Measurements from ENCODE around the gene PHACTR1.
"Not testable (repeated sequence)": the region's sequence is repeated elsewhere in the genome, so short reads cannot be mapped to it uniquely, and the experiment has no call there.

Gene PHACTR1

DNA sequence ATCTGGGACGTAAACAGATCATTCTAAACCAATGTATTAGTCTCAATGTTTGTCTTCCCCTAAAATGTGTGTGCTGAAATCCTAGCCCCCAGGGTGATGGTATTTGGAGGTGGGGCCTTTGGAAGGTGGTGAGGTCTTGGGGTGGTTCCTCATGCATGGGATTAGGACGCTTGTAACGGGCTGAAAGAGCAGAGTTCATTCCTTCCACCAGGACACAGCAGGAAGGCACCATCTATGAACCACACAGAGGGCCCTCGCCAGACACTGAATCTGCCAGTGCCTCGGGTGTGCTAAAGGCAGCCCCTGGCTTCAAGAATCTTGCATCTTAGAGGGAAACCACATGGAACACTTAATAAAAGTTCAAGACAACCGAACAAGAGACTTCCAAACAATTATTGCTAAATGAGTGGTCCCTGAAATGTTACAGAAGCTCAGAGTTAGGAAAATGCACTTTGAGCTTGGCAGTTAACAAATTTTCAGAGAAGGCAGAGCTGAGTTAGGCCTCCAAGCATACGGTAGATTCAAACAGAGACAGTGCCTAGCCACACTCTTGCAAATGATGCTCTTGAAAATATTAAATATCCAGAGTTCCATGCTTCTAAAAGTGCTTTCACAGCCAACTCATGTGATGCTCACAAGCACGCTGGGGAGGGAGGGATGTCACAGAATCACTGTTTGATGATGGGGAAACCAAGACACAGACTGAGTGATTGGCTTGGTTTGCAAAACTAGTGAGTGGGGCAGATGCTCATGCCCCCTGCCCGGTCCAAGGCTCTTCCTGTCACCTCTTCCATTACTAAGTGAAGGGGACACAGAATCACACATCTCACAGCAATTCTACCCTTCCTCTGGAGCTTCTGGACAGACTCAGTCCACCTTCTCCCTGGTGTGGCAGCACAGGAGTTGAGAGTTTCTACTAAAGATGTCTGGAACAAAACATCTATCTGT lies 584.4 kb downstream of the PHACTR1 start:
- DNase-seq = no peak

DNA sequence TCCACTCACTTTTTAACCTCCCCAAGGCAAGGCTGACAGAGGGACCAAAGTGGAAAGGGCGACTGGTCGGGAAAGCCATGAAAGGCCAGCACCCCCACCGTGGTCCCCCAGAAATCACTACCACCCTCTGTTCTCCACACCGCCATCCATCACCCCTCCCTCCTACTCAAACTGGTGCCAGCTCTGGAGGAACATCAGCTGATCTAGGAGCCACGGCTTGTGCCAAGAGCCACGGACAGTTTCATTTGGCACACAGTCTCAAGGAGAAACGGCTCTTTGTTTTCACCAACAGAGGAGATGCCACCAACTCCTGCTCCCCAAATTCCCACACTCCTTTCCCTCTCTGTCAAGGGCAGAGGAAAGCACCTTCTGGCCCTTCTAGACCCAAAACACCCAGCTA lies 585.7 kb downstream of the PHACTR1 start:
- DNase-seq = no peak

DNA sequence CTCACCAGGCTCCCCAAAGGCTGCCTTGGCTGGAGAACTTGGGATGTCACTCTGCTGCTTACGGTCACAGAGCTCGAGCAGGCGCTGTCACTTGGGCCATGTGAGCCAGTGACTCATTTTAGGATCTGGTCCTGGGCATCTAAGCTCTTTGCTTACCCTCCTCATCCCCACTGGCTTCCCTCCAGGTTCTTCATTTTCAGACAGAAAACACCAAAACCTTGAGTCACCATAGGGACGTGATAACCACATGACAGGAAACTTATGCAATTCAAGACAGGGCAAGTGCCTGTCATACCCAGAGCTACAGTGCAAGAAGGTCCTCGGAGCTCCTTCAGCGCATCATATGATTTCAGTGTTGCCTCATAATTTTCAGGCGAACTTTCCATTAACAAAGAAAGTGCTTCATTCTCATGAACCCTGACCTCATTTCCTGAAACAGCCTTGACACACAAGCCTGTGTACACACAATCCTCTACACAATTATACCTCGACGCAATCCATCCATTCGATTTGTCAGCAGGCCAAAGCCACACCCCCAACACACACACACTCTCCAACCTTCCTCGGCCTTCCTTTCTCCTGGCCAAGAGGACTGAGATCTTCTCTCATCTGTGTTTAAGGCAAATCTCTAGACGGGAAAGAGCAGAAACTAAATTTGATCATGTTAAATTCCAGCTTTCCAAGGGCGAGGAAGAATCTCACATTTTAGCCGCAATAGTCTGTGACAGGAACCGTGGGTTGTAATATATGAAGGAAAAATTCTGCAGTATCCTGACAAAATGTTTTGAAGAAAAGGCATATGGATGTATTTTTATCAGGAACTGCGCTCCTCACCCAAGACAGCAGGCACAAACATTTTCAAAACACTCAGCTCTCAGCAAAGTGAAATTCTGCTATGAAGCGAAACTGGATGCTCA lies 586.4 kb downstream of the PHACTR1 start:
- no peak for DNase-seq

DNA sequence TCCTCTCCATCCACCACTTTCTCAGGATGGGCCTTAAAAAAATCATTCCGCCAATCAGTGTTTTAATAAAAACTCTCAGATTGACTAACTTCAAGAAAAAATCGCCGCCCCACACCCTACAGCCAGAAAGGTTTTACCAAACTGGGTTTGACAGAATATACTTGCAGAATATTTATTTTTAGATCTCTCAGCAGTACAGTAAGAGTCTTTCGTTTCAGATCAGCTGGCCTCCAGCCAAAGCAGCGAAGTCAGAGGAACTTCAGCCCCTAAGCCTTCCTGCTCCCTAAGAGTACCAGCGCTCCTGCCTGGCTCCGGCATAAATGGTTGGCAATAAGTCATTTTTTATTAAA lies 587.1 kb downstream of the PHACTR1 start:
- no peak for DNase-seq

DNA sequence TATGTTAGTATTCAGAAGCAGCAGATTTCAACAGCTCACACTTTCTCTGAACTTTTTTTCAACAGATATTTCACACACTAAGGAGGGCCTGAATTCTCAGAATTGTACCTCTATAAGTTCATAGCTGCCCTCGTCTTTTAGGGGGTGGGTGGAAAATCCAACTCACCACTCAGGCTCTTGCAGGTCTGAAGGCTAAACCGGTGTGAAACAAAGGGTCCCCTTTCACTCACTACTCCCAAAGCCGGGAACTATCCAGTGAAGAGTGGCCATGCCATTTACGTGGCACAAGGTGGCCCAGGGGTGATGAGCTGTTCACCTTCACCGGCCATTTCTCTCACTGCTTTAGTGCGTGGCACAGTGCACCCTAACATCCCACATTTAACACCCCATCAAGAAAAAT lies 587.5 kb downstream of the PHACTR1 start:
- DNase-seq = no peak

DNA sequence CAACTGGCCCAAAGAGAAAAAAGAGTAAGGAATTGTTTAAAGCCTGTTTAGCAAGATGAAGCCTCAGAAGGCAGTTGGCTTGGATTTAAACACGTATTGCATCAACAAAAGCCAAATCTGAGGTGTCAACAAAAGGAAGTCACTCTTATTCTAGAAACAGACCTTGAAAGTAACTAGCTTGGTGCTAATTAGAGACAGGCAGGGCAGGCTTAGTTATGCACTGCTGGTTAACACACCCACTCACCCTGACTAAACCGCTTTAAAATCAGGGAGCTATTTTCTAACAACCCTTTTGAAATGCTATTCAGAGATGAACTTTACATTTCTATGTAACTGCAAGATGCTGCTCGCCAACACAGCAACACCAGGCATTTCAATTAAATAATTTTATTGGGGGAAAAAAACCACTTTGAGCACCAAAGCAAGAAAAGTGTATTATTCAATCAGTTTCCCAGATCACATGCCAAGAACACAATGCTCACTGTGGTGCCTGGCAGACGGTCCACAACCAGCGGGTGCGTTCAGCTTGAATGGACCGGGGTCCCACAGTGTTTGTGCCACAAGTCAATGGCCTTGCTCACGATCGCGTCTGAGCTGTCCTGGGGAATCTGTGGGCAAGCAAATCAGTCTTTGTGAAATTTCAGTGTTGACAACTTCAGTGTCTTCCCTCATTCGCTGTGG lies 588.2 kb downstream of the PHACTR1 start:
- DNase-seq = no peak

DNA sequence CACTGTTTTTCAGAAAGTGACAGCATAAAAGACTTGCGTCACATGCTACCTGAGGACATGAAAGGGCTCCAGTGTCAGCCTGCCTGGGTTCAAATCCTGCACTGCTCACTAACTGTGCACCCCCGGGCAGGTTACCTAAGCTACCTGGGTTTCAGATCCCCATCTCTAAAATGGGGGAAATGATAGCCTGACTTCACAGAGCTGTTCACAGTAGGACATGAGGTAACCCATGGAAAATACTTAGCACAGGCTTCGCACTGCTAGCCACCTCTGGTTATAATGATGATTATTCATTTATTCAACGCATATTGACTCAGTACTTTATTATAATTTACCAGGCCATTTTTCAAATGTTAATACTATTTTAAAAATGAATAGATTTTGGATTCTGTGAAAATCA lies 588.7 kb downstream of the PHACTR1 start:
- DNase-seq = no peak

DNA sequence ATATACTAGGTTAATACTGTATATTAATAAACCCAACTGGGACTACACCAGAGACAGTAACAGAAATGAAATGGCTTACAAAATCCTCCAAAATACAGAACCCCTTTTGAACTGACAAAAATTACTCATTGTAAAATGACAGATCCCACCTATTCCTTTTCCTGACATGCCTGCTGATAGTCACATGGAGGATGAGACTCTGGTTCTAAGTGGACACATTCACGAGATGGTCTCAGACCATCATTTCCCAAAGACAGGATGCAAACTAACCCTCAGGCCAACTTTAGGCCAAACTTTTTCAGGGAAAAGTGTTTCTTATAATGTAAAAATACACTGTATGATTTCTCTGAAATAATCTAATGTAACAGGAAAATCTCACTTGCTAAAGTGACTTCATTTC lies 589.2 kb downstream of the PHACTR1 start:
- DNase-seq = no peak

DNA sequence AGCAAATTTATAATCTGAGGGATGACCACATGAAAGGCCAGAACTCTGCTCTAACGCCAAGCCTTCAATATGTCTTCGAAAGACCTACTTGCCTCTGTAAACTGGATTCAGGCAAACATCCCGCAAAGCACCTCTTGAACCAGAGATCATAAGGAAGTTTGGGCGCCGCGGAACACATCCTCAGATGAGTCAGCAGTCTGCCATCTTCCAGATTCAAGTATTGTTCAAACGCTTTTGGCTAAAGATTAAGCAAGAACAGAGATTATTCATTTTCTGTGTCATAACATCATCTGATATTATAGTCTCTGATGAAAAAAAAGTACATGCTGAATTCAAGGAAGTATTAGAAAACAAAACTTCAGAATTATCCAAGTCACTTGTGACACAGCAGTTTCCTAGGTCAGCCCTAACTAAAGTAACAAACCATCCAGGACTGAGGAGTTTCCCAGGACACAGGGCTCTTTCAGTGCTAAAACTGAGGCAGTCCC lies 591.0 kb downstream of the PHACTR1 start:
- no peak for DNase-seq

DNA sequence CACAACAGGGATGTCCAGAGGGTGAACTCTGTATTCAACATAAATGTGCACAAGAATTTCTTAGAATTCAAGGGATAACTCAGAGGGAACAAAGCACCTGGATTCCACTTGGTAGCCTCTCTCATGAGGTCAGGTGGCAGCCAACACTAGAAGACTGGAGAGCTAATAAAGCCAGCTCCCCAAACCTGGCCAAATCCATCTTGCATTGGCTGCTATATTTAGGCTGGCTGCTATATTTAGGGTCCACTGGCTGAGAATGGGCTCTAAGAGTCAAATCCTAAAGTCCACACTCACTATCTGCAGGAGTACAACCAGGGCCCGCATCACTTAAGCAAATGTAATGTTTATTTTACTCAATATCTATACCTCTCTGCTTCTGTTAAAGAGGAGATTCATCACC lies 591.8 kb downstream of the PHACTR1 start:
- DNase-seq = no peak

DNA sequence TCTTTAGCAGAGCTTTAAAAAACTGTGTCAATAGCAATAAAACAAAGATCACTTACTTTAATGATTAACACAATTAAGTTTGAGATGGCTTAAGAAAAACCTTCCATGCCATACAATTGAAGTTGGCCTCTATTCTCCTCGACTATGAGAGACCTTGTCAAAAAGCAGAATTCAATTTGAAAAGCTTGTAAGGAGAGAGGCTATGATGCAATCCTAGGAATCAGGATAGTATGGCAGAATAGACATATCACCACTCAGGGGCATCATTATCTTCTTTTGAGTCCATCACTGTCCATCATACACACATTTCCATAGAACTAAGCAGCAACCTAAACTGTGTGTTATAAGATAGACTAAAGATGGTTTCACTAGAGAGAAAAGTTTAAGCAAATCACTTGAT lies 594.6 kb downstream of the PHACTR1 start:
- no peak for DNase-seq

DNA sequence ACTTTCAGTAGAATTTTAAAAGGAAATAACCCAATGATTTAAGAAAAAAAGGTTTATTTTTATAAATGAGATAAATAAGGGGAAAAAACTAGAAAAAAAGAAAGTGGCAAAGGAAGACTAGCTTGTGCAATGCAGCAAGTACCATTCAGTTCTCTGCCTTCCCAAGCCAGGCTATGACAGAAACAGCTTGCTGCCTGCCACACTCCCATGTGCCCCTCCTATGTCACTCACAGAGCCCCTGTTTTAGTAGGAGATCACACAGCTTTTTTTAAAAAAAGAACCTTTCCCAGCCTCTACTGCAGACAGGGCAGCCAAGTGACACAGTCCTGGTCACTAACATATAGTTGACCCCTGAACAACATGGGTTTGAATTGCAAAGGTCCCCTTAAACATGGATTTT lies 598.2 kb downstream of the PHACTR1 start:
- no peak for DNase-seq

DNA sequence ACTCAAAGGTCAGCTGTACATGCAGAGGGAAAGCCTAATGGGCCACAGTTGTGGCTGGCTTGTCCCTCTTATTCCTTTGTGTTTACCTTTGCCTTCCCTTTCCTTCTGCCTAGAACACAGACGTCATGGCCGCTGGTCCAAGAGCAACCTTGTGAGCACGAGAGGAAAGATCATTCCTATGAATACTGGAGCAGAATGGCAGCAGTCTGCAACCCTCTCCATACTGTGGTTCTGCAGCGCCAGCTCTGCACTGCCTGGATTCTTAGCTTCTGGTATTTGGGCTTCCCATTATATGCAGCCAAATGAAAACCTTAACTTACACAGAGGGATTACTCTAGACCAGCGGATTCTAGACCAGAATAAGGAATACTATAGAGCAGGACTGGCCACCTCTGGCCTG lies 599.3 kb downstream of the PHACTR1 start:
- no peak for DNase-seq

DNA sequence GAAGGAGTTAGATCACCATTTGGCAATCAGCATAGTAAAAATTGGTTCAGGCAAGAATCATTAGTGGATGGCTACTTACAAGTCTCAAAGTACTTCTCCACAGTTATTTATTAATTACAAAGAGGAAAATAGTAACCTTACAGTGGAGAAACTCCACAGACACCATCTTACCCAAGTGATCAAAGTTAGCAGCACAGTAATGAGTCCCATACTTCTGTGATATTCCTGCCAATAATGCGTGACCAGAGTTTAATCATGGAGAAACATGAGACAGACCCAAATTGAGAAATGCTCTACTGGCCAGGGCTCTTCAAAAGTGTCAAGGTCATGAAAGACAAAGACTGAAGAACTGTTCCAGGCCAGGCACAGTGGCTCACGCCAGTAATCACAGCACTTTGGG lies 602.3 kb downstream of the PHACTR1 start:
- no peak for DNase-seq

DNA sequence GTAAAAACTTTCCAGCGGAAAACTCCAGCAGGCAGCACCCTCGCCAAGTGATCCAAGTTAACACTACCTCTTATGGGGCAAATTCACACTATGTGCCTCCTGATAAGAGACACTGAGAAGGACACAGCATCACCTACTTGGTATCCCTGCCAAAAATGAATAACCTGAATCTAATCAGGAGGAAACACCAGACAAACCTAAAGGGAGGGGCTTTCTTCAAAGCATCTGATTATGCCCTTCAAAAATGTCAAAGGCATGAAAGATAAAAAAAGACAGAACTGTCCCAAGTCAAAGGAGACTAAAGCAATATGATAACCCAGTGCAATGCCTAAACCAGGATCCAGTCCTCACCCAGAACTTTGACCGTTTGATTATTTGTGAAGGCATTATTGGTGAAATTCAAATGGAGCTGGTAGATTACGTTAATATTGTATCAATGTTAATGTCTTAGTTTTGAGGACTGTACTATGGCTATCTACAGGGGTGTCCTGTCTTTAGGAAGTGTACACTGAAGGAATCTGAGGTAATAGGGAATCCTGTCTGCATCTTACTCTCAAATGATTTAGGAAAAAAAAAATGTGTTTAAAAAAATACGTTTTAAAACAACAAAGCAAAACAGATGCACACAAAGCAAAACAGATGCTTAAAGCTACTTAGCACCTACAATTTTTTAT lies 603.5 kb downstream of the PHACTR1 start:
- no peak for DNase-seq

DNA sequence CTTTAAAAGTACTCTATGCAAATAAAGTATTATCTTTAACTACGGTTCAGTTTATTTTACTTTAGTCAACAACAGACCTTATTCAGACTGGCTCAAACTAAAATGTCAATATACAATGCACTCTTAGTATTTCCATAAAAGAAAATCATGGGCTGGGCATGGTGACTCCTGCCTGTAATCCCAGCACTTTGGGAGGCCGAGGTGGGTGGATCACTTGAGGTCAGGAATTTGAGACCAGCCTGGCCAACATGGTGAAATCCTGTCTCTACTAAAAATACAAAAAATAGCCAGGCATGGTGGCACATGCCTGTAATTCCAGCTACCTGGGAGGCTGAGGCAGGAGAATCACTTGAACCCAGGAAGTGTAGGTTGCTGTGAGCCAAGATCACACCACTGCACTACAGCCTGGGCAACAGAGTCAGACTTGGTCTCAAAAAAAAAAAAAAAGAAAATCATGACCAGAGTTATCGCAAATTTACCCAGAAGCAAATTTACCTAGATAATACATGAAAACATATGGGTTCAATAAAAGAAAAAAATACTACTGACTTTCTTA lies 609.5 kb downstream of the PHACTR1 start:
- DNase-seq = not testable (repeated sequence)

DNA sequence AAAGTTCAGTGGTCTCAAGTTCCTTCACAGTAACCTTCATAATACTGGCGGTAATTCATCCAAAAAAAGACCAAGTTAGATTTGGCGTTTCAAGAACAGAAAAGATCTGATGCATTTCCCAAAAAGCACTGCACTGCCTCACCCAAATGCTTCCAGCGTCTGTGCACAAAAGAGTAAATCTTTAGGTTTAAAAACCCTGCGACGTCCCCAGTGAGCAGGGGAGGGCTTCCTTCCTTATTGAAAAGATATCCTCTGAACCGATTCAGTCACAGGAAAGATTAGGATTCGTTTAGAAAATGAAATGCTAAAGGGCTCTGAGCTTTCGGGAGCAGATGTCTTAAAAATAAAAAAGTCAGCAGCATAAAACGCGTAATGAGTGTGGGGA lies 611.1 kb downstream of the PHACTR1 start:
- no peak for DNase-seq

DNA sequence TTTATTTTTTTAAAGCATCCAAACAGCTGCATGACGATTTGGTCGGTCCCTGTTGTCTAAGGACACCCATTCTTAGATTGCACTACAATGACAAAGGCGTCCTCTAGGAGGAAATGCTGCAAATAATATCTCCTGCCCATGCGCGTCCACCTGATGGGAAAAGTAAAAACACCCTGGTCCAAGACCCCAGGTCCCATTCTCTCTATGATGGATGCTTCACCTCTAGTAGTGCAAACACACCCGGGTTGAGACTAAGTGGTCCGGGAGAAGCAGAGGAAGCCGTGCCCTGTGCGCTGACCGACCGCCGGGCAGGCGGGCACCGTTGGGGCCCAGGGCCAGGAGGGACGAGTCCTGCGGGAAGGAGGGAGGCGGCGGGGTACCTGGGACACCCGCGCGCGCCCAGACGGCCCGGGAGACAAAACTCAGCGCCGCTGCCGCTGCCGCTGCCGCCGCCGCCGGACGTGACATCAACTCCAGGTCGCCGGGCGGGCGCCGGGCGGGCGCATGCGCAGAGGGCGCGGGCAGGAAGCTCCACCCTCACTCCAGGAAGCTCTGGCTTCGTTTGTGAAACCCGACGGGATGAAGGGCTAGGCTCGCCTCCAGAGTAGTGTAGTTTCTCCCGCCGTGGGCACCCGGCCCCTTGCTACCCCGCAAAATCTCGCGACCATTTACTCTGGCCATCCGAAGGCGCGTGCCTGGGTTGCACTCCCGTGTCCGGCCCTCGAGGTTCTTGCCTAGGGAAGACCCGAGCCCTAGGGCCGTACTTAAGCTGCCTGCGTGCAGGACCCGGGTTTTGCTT lies 611.7 kb downstream of the PHACTR1 start, which contains the start of gene TBC1D7:
Gene TBC1D7, minus strand, starts transcription at position 462 of the 799 bp plus-strand sequence. CDS start 1,639 bp downstream, outside the sequence.
- peak; percentile 84 for DNase-seq

DNA sequence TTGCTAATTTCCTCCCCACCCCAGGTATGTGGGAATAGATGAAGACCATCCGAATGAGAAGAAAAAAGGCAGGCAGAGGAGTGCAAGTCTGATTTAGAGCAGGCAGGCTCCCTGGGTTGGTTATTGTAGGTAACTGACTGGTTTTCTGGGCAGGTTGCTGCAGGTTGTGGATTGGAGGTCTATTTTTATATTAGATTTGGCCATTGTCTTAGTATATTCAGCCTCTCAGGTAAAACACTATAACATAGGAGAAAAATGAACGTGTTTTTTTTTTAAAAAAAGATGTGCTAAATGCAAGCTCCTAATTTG lies 612.3 kb downstream of the PHACTR1 start:
- no peak for DNase-seq

DNA sequence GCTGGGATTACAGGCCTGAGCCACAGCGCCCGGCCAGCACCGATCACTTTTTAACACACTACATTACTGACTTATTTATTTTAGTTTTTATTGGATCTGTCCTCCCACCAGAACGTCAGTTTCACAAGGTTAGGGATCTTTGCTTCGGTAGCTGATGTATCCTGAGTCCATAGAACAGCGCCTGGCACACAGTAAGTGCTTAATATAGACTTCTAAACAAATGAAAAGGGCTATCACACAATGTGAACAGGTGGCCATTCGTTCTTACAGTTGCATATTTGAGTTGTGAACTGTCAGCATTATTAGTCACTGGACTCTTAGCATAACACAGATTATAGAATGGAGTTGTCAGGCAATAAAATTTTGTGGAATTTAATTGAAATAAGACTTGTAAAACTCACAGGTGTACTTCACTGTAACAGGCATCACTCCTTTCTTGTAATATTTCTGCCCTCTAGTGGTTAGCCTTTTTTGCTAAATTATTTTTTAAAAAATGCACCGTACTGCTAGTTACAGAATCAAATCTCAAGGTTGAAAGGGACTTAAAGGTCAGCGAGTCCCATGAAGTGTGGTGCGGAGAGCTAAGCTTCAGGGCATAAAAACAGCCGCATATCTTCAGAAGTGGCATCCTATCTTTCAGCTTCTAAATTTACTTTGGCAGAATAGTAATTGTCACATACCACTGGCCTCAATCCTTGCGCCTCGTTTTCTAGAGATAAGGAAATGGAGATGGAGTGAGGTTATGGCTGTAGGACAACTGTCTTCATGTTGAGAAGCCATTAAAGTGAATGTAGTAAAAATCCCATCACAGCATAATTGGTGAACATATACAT lies 615.2 kb downstream of the PHACTR1 start:
- DNase-seq = peak; percentile 8

DNA sequence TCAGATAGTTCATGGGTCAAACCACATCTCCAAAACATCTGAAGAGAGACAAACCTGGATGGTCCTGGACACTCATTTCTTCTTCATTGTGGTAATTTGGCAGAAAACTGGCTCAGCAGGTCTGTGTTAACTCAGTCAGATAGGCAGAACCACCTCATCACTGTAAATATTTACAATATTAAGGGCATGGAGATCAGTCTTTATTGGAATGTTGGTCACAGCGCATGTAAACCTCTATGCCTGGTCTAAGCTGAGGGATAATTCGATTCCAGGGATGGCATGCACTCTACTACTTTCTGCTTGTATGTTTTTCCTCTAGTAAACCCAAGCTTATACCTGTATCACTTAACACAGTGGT lies 615.8 kb downstream of the PHACTR1 start:
- no peak for DNase-seq

All from NCI-H1694 (cell line).